HG03442 (cell line): Measurements from ENCODE around the gene RUNX3.

Experiments used
- ATAC-seq: cut with Tn5 transposase; IDR thresholded peaks from one replicate; pipeline ENCODE4 v1.9.1; 2021; ENCODE audit warnings: mild to moderate bottlenecking, moderate library complexity; ENCODE audit not compliant: unreplicated experiment

The RUNX3 gene

GRCh38 chr1:24948079-24948827, 18.2 kb upstream of the RUNX3 start:
- ATAC-seq, result no peak

- peak; percentile 74 for ATAC-seq
Observed at GRCh38 chr1:24946861-24947658, 17.0 kb upstream of the RUNX3 start.

GRCh38 chr1:24945354-24946326, 15.6 kb upstream of the RUNX3 start:
- ATAC-seq, result no peak

GRCh38 chr1:24944318-24944717, 14.2 kb upstream of the RUNX3 start:
- ATAC-seq, result no peak

- no peak for ATAC-seq
Observed at GRCh38 chr1:24942789-24943188, 12.7 kb upstream of the RUNX3 start.

- no peak for ATAC-seq
Observed at GRCh38 chr1:24941564-24941963, 11.5 kb upstream of the RUNX3 start.

GRCh38 chr1:24940231-24940630, 10.2 kb upstream of the RUNX3 start:
- no peak for ATAC-seq

GRCh38 chr1:24939675-24940193, 9.7 kb upstream of the RUNX3 start:
- ATAC-seq, result no peak

GRCh38 chr1:24939040-24939674, 9.1 kb upstream of the RUNX3 start:
- no peak for ATAC-seq

GRCh38 chr1:24938276-24938675, 8.2 kb upstream of the RUNX3 start:
- ATAC-seq, result no peak

GRCh38 chr1:24936684-24937083, 6.6 kb upstream of the RUNX3 start:
- no peak for ATAC-seq

GRCh38 chr1:24935615-24936484, 5.8 kb upstream of the RUNX3 start:
- no peak for ATAC-seq

GRCh38 chr1:24935196-24935526, 5.1 kb upstream of the RUNX3 start:
- ATAC-seq, result no peak

GRCh38 chr1:24934310-24935195, 4.5 kb upstream of the RUNX3 start:
- ATAC-seq, result no peak

- no peak for ATAC-seq
Observed at GRCh38 chr1:24933468-24933867, 3.4 kb upstream of the RUNX3 start.

GRCh38 chr1:24932725-24933294, 2.7 kb upstream of the RUNX3 start:
- no peak for ATAC-seq

- no peak for ATAC-seq
Observed at GRCh38 chr1:24932284-24932683, 2.2 kb upstream of the RUNX3 start.
